CD4-positive, alpha-beta T cell treated with Interleukin-10 for 1 hour (primary cell): ENCODE data around the gene FAM117A.
A peak's percentile ranks its signal among the peaks of the same experiment; 100 is the strongest.
"Not testable (repeated sequence)": the region's sequence is repeated elsewhere in the genome, so short reads cannot be mapped to it uniquely, and the experiment has no call there.

Source experiments
- DNase-seq: peaks from one replicate; pipeline ENCODE4 v3.0.0-alpha.2; 2020

FAM117A gene

GRCh38 chr17:49739641-49740271, 24.2 kb downstream of the FAM117A start:
- DNase-seq = peak; percentile 97

DNA sequence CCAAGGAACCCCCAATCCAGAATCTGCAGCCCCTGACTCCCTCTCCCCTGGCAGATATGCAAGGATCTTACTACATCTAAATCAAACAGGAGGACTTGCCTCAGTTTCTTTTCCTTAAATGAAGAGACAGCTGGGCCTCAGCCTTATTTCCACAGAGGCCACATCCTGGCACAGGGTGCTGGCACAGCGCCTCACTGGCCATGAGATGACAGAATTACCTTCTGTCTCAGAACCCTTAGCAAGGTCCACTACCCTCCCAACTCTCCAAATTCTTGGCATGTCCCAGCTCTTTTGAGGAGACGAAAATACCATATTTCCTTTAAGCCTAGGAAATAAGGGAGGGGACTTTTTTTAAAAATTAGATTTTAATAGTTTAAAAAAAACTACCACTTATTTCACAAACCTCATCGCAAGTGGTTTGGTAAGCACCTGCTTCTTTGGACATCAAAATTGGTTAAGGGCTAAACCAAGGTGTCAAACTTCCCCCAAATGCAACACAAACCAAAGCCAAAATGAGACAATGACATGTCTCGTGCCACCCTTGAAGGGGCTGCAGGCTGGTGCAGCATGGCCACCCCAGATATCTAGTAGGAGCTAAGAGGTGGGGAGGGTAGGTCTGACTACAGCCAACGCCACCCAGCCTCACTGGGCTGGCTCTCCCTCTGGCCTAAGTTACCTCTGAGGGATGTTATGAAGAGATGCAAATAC, 25.3 kb downstream of the FAM117A start:
- no peak for DNase-seq

DNA sequence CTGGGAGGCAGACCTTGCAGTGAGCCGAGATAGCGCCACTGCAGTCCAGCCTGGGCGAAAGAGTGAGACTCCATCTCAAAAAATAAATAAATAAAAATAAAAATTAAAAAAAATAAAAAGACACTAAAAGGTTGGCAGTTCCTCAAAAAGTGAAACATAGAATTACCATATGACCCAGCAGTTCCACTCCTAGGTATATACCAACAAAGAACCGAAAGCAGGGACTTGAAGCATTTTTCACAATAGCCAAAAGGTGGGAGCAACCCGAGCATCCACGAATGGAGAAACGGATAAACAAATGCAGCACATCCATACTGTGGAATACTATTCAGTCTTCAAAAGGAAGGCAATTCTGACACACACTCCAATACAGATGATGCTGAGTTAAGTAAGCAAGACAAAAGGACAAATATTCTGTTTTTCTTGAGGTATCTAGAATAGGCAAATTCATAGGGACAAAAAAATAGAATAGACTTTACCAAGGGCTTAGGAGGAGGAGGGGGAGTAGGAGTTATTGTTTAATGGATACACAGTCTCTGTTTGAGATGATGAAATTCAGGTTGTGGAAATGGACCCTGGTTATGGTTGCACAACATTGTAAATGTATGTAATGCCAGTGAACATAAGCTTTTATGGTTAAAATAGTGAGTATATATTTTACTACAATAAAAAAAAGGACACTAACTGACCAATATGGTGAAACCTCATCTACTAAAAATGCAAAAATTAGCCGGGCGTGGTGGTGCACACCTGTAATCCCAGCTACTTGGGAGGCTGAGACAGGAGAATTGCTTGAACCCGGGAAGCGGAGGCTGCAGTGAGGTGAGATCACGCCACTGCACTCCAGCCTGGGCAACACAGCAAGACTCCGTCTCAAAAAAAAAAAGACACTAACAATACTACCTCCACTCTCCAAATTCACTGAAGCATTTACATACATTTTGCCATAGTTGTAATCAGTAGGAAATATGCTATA, 29.1 kb downstream of the FAM117A start:
- DNase-seq = no peak

- no peak for DNase-seq
Observed at GRCh38 chr17:49731435-49731831, 32.5 kb downstream of the FAM117A start.

DNA sequence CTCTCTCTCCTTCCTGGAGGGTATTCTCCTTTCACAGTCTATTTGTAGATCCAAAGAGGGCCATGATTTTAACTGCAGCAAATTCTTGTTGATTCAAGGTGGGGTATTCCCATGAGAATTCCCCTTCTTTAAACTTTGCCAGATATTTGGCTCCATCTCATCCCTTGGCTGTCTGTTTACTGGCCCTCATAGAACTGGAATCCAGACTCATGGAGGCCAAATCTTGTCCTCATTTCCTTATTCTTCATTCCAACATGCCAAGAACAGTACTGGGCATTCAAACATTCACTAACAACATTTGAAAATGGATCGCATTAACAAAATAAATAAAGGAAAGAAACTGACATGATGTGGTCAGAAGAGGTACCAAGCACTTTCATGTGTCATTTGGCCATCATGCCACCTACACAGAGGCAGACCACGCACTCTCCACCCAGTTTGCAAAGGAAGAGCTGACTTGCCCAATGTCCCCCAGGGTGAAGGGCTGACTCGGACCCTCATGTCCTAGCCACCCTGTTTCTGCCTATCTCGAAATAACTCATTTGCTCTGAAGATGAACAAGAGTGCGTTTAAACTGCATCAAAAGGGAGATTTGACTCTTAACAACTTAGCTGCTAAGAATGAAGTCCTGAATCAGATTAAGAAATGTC, 33.0 kb downstream of the FAM117A start:
- no peak for DNase-seq

- no peak for DNase-seq
Observed at GRCh38 chr17:49730078-49730784, 33.7 kb downstream of the FAM117A start.

DNA sequence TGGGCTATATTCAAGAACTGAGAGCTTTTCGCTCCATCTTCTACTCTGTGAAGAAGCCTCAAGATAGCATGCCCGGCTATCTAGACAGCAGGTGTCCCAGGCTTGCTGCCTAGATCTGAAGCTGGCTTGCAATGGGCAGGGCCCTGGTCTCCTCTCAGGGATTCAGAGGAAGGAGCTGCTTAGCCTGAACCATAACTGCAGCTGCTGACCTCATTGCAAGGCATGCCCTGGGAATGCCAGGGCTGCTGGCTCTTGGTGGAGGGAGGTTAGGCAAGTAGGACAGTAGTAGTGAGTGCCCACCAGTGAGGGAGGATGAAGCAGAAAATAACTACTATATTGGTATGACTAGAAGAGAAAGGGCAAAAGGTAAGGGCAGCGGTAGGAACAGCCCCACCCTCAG, 34.9 kb downstream of the FAM117A start:
- no peak for DNase-seq

DNA sequence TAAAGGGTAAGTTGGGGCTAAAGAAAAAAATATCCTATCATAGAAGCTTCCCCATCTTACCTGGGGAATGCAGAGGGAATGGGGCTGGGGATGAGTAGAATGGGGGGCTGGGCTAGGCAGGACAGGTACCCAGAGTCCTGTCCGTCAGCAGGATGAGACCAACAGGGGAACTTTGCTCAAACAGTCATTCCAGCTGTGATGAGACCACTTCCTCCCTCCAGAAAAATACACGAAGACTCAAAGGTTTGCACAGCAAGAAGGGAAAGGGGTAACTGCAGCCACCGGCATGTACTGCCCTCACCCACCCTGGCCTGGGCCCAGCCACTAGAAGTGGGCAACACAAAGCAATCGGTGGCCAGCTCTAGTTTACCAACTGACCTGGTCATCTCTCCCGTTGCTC, 35.5 kb downstream of the FAM117A start:
- DNase-seq = no peak

DNA sequence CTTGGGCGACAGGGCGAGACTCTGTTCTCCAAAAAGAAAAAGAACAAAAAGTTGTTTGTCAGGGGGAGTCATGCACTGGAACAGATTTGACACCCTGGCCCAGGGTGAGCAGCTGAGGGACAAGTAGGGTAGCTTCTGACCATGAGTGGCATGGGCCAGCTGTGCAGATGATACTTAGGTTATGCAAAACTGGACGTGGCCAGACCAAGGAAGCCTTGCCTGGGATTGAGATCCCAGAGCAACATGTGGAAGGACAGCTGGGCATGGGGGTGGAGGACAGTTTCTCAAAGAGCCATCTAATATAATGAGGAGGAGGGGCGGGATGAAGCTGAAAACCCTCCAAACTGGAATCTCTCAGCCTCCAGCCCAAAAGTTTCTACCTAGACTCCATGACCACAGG, 36.6 kb downstream of the FAM117A start:
- no peak for DNase-seq

DNA sequence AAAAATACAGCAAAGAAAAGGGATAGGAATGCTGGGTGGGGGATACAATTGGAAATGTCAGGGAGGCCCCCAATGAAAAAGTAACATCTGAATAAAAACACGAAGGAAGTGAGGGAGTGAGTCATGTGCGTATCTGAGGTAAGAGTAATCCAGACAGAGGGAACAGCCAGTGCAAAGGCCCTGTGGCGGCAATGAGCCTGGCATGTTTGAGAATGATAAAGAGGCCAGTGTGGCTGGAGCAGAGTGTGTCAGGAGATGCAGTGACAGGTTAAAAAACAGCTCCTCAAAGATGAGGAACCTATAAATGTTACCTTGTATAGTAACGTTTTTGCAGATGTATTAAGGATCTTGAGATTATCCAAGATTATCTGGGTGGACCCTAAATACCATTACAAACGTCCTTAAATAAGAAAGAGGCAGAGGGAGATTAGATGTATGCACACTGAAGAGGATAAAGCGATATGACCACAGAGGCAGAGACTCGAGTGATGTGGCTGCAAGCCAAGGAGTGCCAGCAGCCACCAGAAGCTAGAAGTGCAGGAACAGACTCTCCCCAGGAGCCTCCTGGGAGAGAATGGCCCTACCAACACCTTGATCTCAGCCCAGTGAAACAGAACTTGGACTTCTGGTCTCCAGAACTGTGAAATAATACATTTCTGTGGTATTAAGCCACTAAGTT, 38.3 kb downstream of the FAM117A start:
- no peak for DNase-seq

- not testable (repeated sequence) for DNase-seq
Observed at GRCh38 chr17:49724552-49724951, 39.4 kb downstream of the FAM117A start.

DNA sequence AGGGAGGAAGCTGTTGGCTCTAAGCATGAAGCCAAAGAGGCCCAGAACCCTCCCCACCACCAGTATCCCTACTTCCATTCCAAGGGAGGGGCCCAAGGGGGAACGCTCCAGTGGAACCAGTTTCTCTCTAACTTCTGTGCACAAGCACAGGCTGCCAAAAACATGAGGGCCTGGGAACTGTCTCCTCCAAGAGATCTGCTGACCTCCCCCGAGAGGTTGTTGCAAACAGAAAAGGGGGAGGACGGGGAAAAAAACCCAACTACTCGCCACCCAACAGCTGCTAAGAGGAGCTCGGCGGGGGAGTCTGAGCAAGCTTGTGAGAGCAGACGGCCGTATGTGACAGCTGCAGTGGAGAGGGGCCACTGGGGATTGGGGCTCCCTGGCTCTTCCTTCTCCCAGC, 40.5 kb downstream of the FAM117A start:
- DNase-seq = no peak

- DNase-seq = no peak
Observed at GRCh38 chr17:49722066-49722465, 41.9 kb downstream of the FAM117A start.

- DNase-seq = peak; percentile 22
Observed at GRCh38 chr17:49717371-49717861, 46.5 kb downstream of the FAM117A start.

DNA sequence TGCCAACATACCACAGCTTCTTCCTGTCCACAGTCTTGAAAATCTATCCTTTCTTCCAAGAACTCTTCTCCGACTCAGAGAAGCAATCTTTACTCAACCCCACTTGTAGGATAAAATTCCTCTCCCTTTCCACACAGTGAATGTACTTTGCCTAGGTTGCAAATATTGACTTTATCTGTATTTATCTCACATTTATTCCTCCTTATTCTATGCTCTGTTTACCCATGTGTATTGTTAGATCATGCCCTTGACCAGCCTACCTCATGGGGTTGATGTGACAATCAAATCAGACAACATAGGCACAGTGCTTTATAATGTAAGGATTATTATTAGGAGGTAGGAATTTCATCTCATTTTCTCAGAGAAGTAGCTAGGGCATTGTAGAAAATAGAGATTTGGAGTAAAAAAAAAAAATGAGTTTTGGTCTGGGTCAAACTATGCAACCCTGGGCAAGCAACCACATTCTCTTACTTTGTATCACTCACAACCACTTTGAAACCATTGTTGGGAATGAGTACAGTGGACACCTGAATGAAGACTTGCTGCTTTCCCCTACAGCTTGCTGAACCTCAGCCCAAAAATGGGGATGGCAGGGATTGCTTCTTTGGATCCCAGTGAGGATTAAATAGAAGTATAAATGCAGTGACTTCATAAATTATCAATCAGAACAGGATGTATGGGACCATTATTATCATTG, 47.1 kb downstream of the FAM117A start:
- no peak for DNase-seq

GRCh38 chr17:49715717-49716279, 48.1 kb downstream of the FAM117A start:
- peak; percentile 83 for DNase-seq

GRCh38 chr17:49715216-49715615, 48.7 kb downstream of the FAM117A start:
- DNase-seq = peak; percentile 71

GRCh38 chr17:49708515-49709183, 55.3 kb downstream of the FAM117A start:
- no peak for DNase-seq

DNA sequence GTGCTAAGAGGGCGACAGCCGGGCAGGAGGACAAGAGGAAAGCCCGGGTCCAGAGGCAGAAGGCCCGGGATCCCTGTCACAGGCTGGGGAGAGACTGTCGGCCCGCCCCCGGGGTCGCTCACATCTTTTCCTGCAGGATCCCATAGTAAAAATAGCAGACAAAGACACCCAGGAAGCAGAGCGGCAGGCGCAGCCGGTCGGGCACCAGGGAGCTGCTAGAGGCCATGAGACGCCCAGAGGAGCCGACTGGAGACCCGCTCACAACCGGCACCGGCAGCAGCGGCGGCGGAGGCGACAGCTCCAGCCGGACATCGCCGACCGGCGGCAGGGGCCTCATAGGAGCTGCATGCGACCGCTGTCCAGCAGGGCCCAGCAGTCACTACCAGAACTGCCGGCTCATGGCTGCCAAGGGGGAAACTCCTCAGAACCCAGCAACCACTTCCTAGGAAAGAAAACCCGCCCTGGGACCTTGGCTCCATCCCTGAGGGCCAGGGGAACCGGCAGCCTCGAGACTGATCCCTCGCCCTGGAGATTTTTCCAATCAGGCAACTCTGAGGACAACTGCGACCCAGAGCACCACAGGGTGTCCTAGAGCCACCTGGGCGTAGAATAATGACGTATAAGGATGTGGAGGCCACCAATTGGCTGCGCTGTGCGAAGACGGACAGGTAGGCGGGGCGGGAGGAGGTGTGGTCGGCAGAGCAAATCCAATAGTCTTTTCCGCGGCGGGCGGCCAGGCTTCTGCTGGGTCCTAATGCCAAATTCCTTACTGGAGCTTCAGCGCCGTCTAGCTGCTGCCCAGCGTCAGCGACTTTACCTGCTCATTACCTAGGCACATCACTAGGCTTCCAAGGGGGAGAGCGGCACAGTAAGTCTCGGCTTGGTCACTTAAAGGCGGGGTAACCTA, 56.1 kb downstream of the FAM117A start, which contains the start of gene SLC35B1:
SLC35B1 (minus strand) TSS at position 357 of the 907 bp plus-strand sequence; CDS start at position 226, 131 bp downstream.
- peak; percentile 99 for DNase-seq
